Progenitor cell of endocrine pancreas (in vitro differentiated cells): ENCODE measurements around the gene PANK2. TPM values are rescaled to one million over a fixed set of nuclear protein-coding genes. Genes with fewer than 3 reads are reported as not detected.

Experiments
- DNase-seq: peaks from one replicate; pipeline ENCODE4 v3.0.0; 2021; ENCODE audit warnings: low spot score; ENCODE audit not compliant: unreplicated experiment
- H3K27ac Mint-ChIP-seq: 2 replicates; pipeline ENCODE4 v1.8.0; 2021; ENCODE audit warnings: mild to moderate bottlenecking, moderate library complexity, mixed read lengths
- H3K27me3 Mint-ChIP-seq: 2 replicates; pipeline ENCODE4 v1.8.0; 2021; ENCODE audit warnings: mixed read lengths
- H3K36me3 Mint-ChIP-seq: 2 replicates; pipeline ENCODE4 v1.8.0; 2022; ENCODE audit warnings: mixed read lengths; ENCODE audit not compliant: insufficient read depth
- H3K4me1 Mint-ChIP-seq: 2 replicates; pipeline ENCODE4 v1.8.0; 2021; ENCODE audit warnings: low read depth, mixed read lengths
- H3K4me3 Mint-ChIP-seq: 2 replicates; pipeline ENCODE4 v1.8.0; 2021; ENCODE audit warnings: low read depth, mild to moderate bottlenecking, moderate library complexity, mixed read lengths
- H3K9me3 Mint-ChIP-seq: 2 replicates; pipeline ENCODE4 v1.8.0; 2021; ENCODE audit warnings: low read depth, mixed read lengths
- CTCF ChIP-seq: fragments of 200-600 bp; sonication (generic); IDR thresholded peaks from one replicate; pipeline ENCODE4 v1.5.0; 2021; ENCODE audit warnings: antibody characterized with exemption, mild to moderate bottlenecking; ENCODE audit not compliant: unreplicated experiment
- total RNA-seq: library from RNA; stranded (reverse); gene quantifications from 2 replicates; pipeline ENCODE4 v1.2.1, GENCODE V29; 2021

The PANK2 gene
- total RNA-seq, 1 donor from 2014 or later = 53.8 TPM

GRCh38 chr20:3871550-3872265, 17.5 kb upstream of the PANK2 start:
- Mint-ChIP-seq H3K4me1 (no peaks in the 10 kb centered on the region), H3K27me3 (no peaks in the 10 kb centered on the region), H3K4me3 (no peak overlapping the region), H3K36me3 (peaks cover 9% of the 10 kb centered on the region), H3K27ac (no peak overlapping the region), H3K9me3 (no peaks in the 10 kb centered on the region)
- no peak for TF ChIP-seq CTCF
- no peak for DNase-seq

GRCh38 chr20:3873507-3873906, 15.7 kb upstream of the PANK2 start:
- no peaks in the 10 kb centered on the region for H3K9me3 Mint-ChIP-seq

GRCh38 chr20:3874194-3874844, 14.9 kb upstream of the PANK2 start:
- Mint-ChIP-seq H3K9me3 (no peaks in the 10 kb centered on the region), H3K4me3 (no peak overlapping the region), H3K36me3 (peaks cover 12% of the 10 kb centered on the region), H3K4me1 (no peaks in the 10 kb centered on the region), H3K27me3 (no peaks in the 10 kb centered on the region), H3K27ac (peak overlapping the region; percentile 80)
- DNase-seq = no peak
- no peak for TF ChIP-seq CTCF

More at GRCh38 chr20:3873507-3873906, 15.7 kb upstream of the PANK2 start:
- H3K4me3 Mint-ChIP-seq = no peak overlapping the region
- no peak overlapping the region for H3K27ac Mint-ChIP-seq
- H3K4me1 Mint-ChIP-seq = no peaks in the 10 kb centered on the region
- peaks cover 10% of the 10 kb centered on the region for H3K36me3 Mint-ChIP-seq
- DNase-seq = no peak
- TF ChIP-seq CTCF = no peak
- no peaks in the 10 kb centered on the region for H3K27me3 Mint-ChIP-seq

- no peaks in the 10 kb centered on the region for H3K9me3 Mint-ChIP-seq
- H3K27ac Mint-ChIP-seq = peak overlapping the region; percentile 27
- TF ChIP-seq CTCF = no peak
- peaks cover 12% of the 10 kb centered on the region for H3K36me3 Mint-ChIP-seq
- DNase-seq = no peak
- H3K27me3 Mint-ChIP-seq = no peaks in the 10 kb centered on the region
- H3K4me1 Mint-ChIP-seq = no peaks in the 10 kb centered on the region
- H3K4me3 Mint-ChIP-seq = no peak overlapping the region
Measured at GRCh38 chr20:3875378-3875974, 13.7 kb upstream of the PANK2 start.

- no peak overlapping the region for H3K4me3 Mint-ChIP-seq
- no peaks in the 10 kb centered on the region for H3K9me3 Mint-ChIP-seq
- H3K36me3 Mint-ChIP-seq = peaks cover 12% of the 10 kb centered on the region
- peak overlapping the region; percentile 23 for H3K27ac Mint-ChIP-seq
- DNase-seq = no peak
- no peaks in the 10 kb centered on the region for H3K27me3 Mint-ChIP-seq
- H3K4me1 Mint-ChIP-seq = no peaks in the 10 kb centered on the region
- no peak for TF ChIP-seq CTCF
Measured at GRCh38 chr20:3876000-3876399, 13.2 kb upstream of the PANK2 start.
